HepG2 (cell line): ENCODE measurements around the gene RBSN. TPM values are rescaled to one million over a fixed set of nuclear protein-coding genes. Genes with fewer than 3 reads are reported as not detected.

ENCODE experiments used
- AHR ChIP-seq: IDR thresholded peaks from 2 replicates; pipeline ENCODE4 v1.6.1; 2018; ENCODE audit warnings: missing genetic modification reagents, missing compliant biosample characterization
- AKAP8 ChIP-seq: sonication (generic); formaldehyde crosslinking; IDR thresholded peaks from 2 replicates; pipeline ENCODE4 v1.5.1; 2020; ENCODE audit warnings: mild to moderate bottlenecking, missing genetic modification reagents
- ARID5B ChIP-seq: IDR thresholded peaks from 2 replicates; pipeline ENCODE4 v1.4.0; 2020; ENCODE audit warnings: mild to moderate bottlenecking, missing genetic modification reagents
- CBX1 ChIP-seq: IDR thresholded peaks from one replicate; pipeline ENCODE4 v1.6.1; 2016; ENCODE audit warnings: antibody characterized with exemption, low read depth
- CENPBD1 ChIP-seq: sonication (generic); formaldehyde crosslinking; IDR thresholded peaks from 2 replicates; pipeline ENCODE4 v1.8.0; 2022; ENCODE audit warnings: missing genetic modification reagents, low read depth, mild to moderate bottlenecking, borderline replicate concordance
- CHCHD3 ChIP-seq: sonication (generic); formaldehyde crosslinking; IDR thresholded peaks from 2 replicates; pipeline ENCODE4 v1.8.0; 2022; ENCODE audit warnings: mild to moderate bottlenecking, missing genetic modification reagents, moderate library complexity
- CHD4 ChIP-seq: fragments of 200-600 bp; sonication (generic); IDR thresholded peaks from 2 replicates; pipeline ENCODE4 v1.7.0; 2017; ENCODE audit warnings: mild to moderate bottlenecking, low read length, borderline replicate concordance
- E2F5 ChIP-seq: sonication (generic); formaldehyde crosslinking; conservative IDR thresholded peaks from 2 replicates; pipeline ENCODE4 v1.4.0; 2020; ENCODE audit warnings: missing genetic modification reagents
- KLF9 ChIP-seq: IDR thresholded peaks from 2 replicates; pipeline ENCODE4 v1.6.1; 2016; ENCODE audit warnings: low read depth
- NFKB2 ChIP-seq: sonication (generic); formaldehyde crosslinking; IDR thresholded peaks from 2 replicates; pipeline ENCODE4 v1.4.0; 2020; ENCODE audit warnings: missing genetic modification reagents, borderline replicate concordance
- PHF21A ChIP-seq: sonication (generic); formaldehyde crosslinking; IDR thresholded peaks from 2 replicates; pipeline ENCODE4 v1.5.0; 2020; ENCODE audit warnings: mild to moderate bottlenecking, missing genetic modification reagents
- PRMT3 ChIP-seq: sonication (generic); formaldehyde crosslinking; IDR thresholded peaks from 2 replicates; pipeline ENCODE4 v1.8.1; 2022; ENCODE audit warnings: low read depth, mild to moderate bottlenecking, moderate library complexity, missing genetic modification reagents, borderline replicate concordance
- RFXAP ChIP-seq: sonication (generic); formaldehyde crosslinking; IDR thresholded peaks from 2 replicates; pipeline ENCODE4 v1.4.0; 2020; ENCODE audit warnings: missing genetic modification reagents, borderline replicate concordance
- SMC3 ChIP-seq: IDR thresholded peaks from 2 replicates; pipeline ENCODE4 v1.6.1; 2011; ENCODE audit warnings: low read length, improper control_type of control experiment
- SP4 ChIP-seq: sonication (generic); formaldehyde crosslinking; IDR thresholded peaks from 2 replicates; pipeline ENCODE4 v1.8.1; 2023; ENCODE audit warnings: mild to moderate bottlenecking, missing genetic modification reagents
- SP5 ChIP-seq: IDR thresholded peaks from 2 replicates; pipeline ENCODE4 v1.6.1; 2016; ENCODE audit warnings: low read depth, borderline replicate concordance
- ZNF343 ChIP-seq: sonication (generic); formaldehyde crosslinking; IDR thresholded peaks from 2 replicates; pipeline ENCODE4 v1.4.0; 2020; ENCODE audit warnings: mild to moderate bottlenecking, missing genetic modification reagents
- ZNF737 ChIP-seq: sonication (generic); formaldehyde crosslinking; IDR thresholded peaks from 2 replicates; pipeline ENCODE4 v1.5.0; 2020; ENCODE audit warnings: missing genetic modification reagents, mild to moderate bottlenecking, borderline replicate concordance
- polyA plus RNA-seq, 8 experiments: library from polyadenylated mRNA; depleted of rRNA in 3 of 8; stranded (reverse) in 7 of 8; unstranded in 1 of 8; fragments of >200 nt; fragmentation: Illumina TruSeq in 4 of 8; extraction: Trizol in 4 of 8; gene quantifications; 2 replicates each; pipeline versions ENCODE4 v1.2.1 to v1.2.3, GENCODE V29; 2011 to 2016; ENCODE audit warnings: low read depth in 4 of 8, missing spikeins in 1 of 8, mixed read lengths in 1 of 8; ENCODE audit not compliant: insufficient read depth in 1 of 8
- total RNA-seq, 5 experiments: library from RNA; depleted of rRNA; stranded (reverse); fragments of >200 nt; fragmentation: Illumina TruSeq; extraction: Trizol; gene quantifications; 2 replicates each; pipeline ENCODE4 v1.2.3, GENCODE V29; 2016; ENCODE audit warnings: low read depth in 1 of 5
- TF ChIP-seq, protein P1 (sequence below): sonication (generic); formaldehyde crosslinking; IDR thresholded peaks from 2 replicates; pipeline ENCODE4 v1.4.0; 2020; ENCODE audit warnings: missing genetic modification reagents, borderline replicate concordance
- TF ChIP-seq, protein P2 (sequence below): sonication (generic); formaldehyde crosslinking; IDR thresholded peaks from 2 replicates; pipeline ENCODE4 v1.4.0; 2020; ENCODE audit warnings: missing genetic modification reagents, low read depth, mild to moderate bottlenecking, borderline replicate concordance

RBSN gene
- total and polyA plus RNA-seq, 2 of the 13 experiments (the other 11 are each of a cell fraction or from before 2014, with no cell fraction given), result 7.9 to 11.8 TPM

GRCh38 chr3:15099364-15100098, 583 bp upstream of the RBSN start (continued):
- TF ChIP-seq ARID5B (CRISPR knock-in tag) (no peak), PRMT3 (CRISPR knock-in tag) (peak; percentile 84; the same call in 1 of the 2 replicates), CENPBD1 (CRISPR knock-in tag) (no peak), NFKB2 (CRISPR knock-in tag) (no peak), CHD4 (no peak), AKAP8 (no peak), RFXAP (peak; percentile 31; the same call in 1 of the 2 replicates), ZNF343 (CRISPR knock-in tag) (no peak), E2F5 (no peak), SP4 (CRISPR knock-in tag) (no peak), KLF9 (no peak), ZNF737 (CRISPR knock-in tag) (no peak), CBX1 (no peak), CHCHD3 (CRISPR knock-in tag) (0 out of 2 replicates have a peak, but pooled peaks have one; percentile 3), SP5 (no peak), AHR (CRISPR knock-in tag) (no peak), SMC3 (no peak), PHF21A (no peak; the same call in 1 of the 2 replicates)
- TF ChIP-seq, protein P1, sequence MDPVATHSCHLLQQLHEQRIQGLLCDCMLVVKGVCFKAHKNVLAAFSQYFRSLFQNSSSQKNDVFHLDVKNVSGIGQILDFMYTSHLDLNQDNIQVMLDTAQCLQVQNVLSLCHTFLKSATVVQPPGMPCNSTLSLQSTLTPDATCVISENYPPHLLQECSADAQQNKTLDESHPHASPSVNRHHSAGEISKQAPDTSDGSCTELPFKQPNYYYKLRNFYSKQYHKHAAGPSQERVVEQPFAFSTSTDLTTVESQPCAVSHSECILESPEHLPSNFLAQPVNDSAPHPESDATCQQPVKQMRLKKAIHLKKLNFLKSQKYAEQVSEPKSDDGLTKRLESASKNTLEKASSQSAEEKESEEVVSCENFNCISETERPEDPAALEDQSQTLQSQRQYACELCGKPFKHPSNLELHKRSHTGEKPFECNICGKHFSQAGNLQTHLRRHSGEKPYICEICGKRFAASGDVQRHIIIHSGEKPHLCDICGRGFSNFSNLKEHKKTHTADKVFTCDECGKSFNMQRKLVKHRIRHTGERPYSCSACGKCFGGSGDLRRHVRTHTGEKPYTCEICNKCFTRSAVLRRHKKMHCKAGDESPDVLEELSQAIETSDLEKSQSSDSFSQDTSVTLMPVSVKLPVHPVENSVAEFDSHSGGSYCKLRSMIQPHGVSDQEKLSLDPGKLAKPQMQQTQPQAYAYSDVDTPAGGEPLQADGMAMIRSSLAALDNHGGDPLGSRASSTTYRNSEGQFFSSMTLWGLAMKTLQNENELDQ, result no peak
- TF ChIP-seq, protein P2, sequence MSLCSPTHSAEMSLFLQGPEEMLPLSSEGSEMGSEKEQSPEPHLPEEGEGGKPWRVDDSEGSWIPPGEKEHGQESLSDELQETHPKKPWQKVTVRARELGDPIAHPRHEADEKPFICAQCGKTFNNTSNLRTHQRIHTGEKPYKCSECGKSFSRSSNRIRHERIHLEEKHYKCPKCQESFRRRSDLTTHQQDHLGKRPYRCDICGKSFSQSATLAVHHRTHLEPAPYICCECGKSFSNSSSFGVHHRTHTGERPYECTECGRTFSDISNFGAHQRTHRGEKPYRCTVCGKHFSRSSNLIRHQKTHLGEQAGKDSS (CRISPR knock-in tag), result no peak
